PC-9 (cell line): ENCODE measurements around the gene ANXA2.

Experiments
- CTCF ChIP-seq: fragments of 200-600 bp; sonication (generic); conservative IDR thresholded peaks from 2 replicates; pipeline ENCODE4 v1.6.1; 2017; ENCODE audit warnings: mixed run types, antibody characterized with exemption, mild to moderate bottlenecking, moderate library complexity
- EZH2 ChIP-seq: fragments of 200-600 bp; sonication (generic); IDR thresholded peaks from 2 replicates; pipeline ENCODE4 v1.8.0; 2017; ENCODE audit warnings: antibody characterized with exemption, low read depth

DNA sequence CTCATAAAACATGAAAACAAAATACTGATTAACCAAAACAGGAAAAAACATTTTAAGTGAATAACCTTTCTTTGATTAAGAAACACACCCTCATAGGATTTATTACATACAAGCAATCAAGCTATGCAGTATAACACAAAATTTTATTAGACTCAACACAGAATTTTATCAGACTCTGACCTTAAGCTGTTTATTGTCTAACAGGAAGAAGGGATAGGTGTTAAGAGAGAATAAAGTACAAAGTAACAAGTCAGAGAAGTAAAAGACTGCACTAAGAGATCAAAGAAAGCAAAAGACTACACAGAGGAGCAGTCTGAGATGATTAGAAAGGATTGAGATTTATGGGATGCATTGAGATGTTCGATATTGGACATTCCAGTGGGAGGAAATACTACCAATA is 43.5 kb upstream of the ANXA2 start:
- no peak for TF ChIP-seq CTCF
- TF ChIP-seq EZH2 = no peak
